Measurements from ENCODE around the gene ZNF407. TPM values are rescaled to one million over a fixed set of nuclear protein-coding genes. Genes with fewer than 3 reads are reported as not detected.

ZNF407 gene
- total and polyA plus RNA-seq, 2 of the 13 experiments (the other 11 are each of a cell fraction or from before 2014, with no cell fraction given), result 2.3 to 8.7 TPM

- FAIRE-seq (no peak), ATAC-seq (no peak)
These were observed 202.4 kb downstream of the ZNF407 start for GRCh38 chr18:74800098-74800497.

GRCh38 chr18:74803117-74803516, 205.4 kb downstream of the ZNF407 start:
- no TSS peak for BruUV-seq (replicated peaks)
- intact Hi-C loops (cut with micrococcal nuclease; ENCODE audit: unreplicated experiment), result no loop called here
- CTCF ChIA-PET (ENCODE audit: low intra/inter-chr PET ratio, low total read pairs), result no interaction called here
- no peak for DNase-seq (ENCODE audit: low spot score)
- H3K27ac ChIP-seq (ENCODE audit: extremely low read length, insufficient read depth, low read length), result no peak overlapping the region
- in situ Hi-C loops (cut with HindIII; ENCODE audit: extremely low pct_ligation_motif_present, low pct_unique_long_range_greater_than_20kb), result no loop called here
- no peak overlapping the region for H3K9ac ChIP-seq (ENCODE audit: insufficient read depth, low read depth, low read length)
- H3K4me1 ChIP-seq (ENCODE audit: insufficient read depth, low read length), result no peaks in the 10 kb centered on the region
- no peak for ATAC-seq
- H4K20me1 ChIP-seq (ENCODE audit: insufficient read depth, low read length), result no peaks in the 10 kb centered on the region
- 97% methylated on average over 4 of the region's 4 CpGs for WGBS (ENCODE audit: low lambda C conversion rate)
- H3K27me3 ChIP-seq (ENCODE audit: control insufficient read depth in 1 of 2, insufficient read depth in 2 of 2, low read length in 2 of 2), result no peaks in the 10 kb centered on the region
- H3K9me3 ChIP-seq (ENCODE audit: low read length), result no peaks in the 10 kb centered on the region
- H3K4me3 ChIP-seq (replicated peaks in 1 of 3; ENCODE audit: insufficient read depth in 1 of 3, low read depth in 2 of 3, low read length in 3 of 3), result no peak overlapping the region
- POLR2A ChIA-PET, result no interaction called here
- FAIRE-seq, result no peak
- no peaks in the 10 kb centered on the region for H3K79me2 ChIP-seq (ENCODE audit: insufficient read depth, low read length)
- no peak overlapping the region for H3K4me2 ChIP-seq (ENCODE audit: low read depth, low read length)
- H3K36me3 ChIP-seq (replicated peaks in 1 of 2; ENCODE audit: control insufficient read depth in 1 of 2, insufficient read depth in 2 of 2, low read length in 2 of 2), result no peaks in the 10 kb centered on the region
- H2AFZ ChIP-seq (ENCODE audit: low read length), result no peak overlapping the region
- TF ChIP-seq TMF1 (CRISPR knock-in tag; IDR thresholded peaks at IDR 0.05; ENCODE audit: low read depth), result no peak
- no peak for TF ChIP-seq NCOA1 (CRISPR knock-in tag; IDR thresholded peaks at IDR 0.05)
- no peak for TF ChIP-seq ZNF703 (CRISPR knock-in tag; IDR thresholded peaks at IDR 0.05; ENCODE audit: borderline replicate concordance)
- no peak for TF ChIP-seq AGO2 (optimal IDR thresholded peaks at IDR 0.05; ENCODE audit: low read depth, low read length)
- TF ChIP-seq NFIC (IDR thresholded peaks at IDR 0.05; ENCODE audit: low read length), result no peak
- TF ChIP-seq ZNF329 (CRISPR knock-in tag; IDR thresholded peaks at IDR 0.05; ENCODE audit: low read depth), result no peak
- TF ChIP-seq, protein P1, sequence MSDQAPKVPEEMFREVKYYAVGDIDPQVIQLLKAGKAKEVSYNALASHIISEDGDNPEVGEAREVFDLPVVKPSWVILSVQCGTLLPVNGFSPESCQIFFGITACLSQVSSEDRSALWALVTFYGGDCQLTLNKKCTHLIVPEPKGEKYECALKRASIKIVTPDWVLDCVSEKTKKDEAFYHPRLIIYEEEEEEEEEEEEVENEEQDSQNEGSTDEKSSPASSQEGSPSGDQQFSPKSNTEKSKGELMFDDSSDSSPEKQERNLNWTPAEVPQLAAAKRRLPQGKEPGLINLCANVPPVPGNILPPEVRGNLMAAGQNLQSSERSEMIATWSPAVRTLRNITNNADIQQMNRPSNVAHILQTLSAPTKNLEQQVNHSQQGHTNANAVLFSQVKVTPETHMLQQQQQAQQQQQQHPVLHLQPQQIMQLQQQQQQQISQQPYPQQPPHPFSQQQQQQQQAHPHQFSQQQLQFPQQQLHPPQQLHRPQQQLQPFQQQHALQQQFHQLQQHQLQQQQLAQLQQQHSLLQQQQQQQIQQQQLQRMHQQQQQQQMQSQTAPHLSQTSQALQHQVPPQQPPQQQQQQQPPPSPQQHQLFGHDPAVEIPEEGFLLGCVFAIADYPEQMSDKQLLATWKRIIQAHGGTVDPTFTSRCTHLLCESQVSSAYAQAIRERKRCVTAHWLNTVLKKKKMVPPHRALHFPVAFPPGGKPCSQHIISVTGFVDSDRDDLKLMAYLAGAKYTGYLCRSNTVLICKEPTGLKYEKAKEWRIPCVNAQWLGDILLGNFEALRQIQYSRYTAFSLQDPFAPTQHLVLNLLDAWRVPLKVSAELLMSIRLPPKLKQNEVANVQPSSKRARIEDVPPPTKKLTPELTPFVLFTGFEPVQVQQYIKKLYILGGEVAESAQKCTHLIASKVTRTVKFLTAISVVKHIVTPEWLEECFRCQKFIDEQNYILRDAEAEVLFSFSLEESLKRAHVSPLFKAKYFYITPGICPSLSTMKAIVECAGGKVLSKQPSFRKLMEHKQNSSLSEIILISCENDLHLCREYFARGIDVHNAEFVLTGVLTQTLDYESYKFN (CRISPR knock-in tag; conservative IDR thresholded peaks at IDR 0.05), result no peak
- no peak for TF ChIP-seq TAF1 (CRISPR knock-in tag; IDR thresholded peaks at IDR 0.05)

More at GRCh38 chr18:74800098-74800497, 202.4 kb downstream of the ZNF407 start:
- DNase-seq (ENCODE audit: low spot score), result no peak
- no peaks in the 10 kb centered on the region for H3K9me3 ChIP-seq (ENCODE audit: low read length)
- ChIA-PET POLR2A (no interaction called here), CTCF (ENCODE audit: low intra/inter-chr PET ratio, low total read pairs) (no interaction called here)
- H3K36me3 ChIP-seq (replicated peaks in 1 of 2; ENCODE audit: control insufficient read depth in 1 of 2, insufficient read depth in 2 of 2, low read length in 2 of 2), result no peaks in the 10 kb centered on the region
- TF ChIP-seq ZNF180 (CRISPR knock-in tag; IDR thresholded peaks at IDR 0.05; ENCODE audit: borderline replicate concordance, low read depth) (no peak), BORCS8-MEF2B (CRISPR knock-in tag; IDR thresholded peaks at IDR 0.05) (no peak), NAIF1 (CRISPR knock-in tag; IDR thresholded peaks at IDR 0.05; ENCODE audit: borderline replicate concordance) (no peak), ZNF629 (CRISPR knock-in tag; conservative IDR thresholded peaks at IDR 0.05) (no peak)
- TF ChIP-seq, protein P2, sequence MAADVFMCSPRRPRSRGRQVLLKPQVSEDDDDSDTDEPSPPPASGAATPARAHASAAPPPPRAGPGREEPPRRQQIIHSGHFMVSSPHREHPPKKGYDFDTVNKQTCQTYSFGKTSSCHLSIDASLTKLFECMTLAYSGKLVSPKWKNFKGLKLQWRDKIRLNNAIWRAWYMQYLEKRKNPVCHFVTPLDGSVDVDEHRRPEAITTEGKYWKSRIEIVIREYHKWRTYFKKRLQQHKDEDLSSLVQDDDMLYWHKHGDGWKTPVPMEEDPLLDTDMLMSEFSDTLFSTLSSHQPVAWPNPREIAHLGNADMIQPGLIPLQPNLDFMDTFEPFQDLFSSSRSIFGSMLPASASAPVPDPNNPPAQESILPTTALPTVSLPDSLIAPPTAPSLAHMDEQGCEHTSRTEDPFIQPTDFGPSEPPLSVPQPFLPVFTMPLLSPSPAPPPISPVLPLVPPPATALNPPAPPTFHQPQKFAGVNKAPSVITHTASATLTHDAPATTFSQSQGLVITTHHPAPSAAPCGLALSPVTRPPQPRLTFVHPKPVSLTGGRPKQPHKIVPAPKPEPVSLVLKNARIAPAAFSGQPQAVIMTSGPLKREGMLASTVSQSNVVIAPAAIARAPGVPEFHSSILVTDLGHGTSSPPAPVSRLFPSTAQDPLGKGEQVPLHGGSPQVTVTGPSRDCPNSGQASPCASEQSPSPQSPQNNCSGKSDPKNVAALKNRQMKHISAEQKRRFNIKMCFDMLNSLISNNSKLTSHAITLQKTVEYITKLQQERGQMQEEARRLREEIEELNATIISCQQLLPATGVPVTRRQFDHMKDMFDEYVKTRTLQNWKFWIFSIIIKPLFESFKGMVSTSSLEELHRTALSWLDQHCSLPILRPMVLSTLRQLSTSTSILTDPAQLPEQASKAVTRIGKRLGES (CRISPR knock-in tag; IDR thresholded peaks at IDR 0.05; ENCODE audit: borderline replicate concordance), result no peak
- H4K20me1 ChIP-seq (ENCODE audit: insufficient read depth, low read length), result no peaks in the 10 kb centered on the region
- no peak overlapping the region for H3K4me3 ChIP-seq (replicated peaks in 1 of 3; ENCODE audit: insufficient read depth in 1 of 3, low read depth in 2 of 3, low read length in 3 of 3)
- in situ Hi-C loops (cut with HindIII; ENCODE audit: extremely low pct_ligation_motif_present, low pct_unique_long_range_greater_than_20kb), result no loop called here
- H2AFZ ChIP-seq (ENCODE audit: low read length), result no peak overlapping the region
- no peak overlapping the region for H3K27ac ChIP-seq (ENCODE audit: extremely low read length, insufficient read depth, low read length)
- no peak overlapping the region for H3K9ac ChIP-seq (ENCODE audit: insufficient read depth, low read depth, low read length)
- BruUV-seq (replicated peaks), result no TSS peak
- H3K27me3 ChIP-seq (ENCODE audit: control insufficient read depth in 1 of 2, insufficient read depth in 2 of 2, low read length in 2 of 2), result no peaks in the 10 kb centered on the region
- no peak overlapping the region for H3K4me2 ChIP-seq (ENCODE audit: low read depth, low read length)
- H3K79me2 ChIP-seq (ENCODE audit: insufficient read depth, low read length), result no peaks in the 10 kb centered on the region
- intact Hi-C loops (cut with micrococcal nuclease; ENCODE audit: unreplicated experiment), result no loop called here
- H3K4me1 ChIP-seq (ENCODE audit: insufficient read depth, low read length), result no peaks in the 10 kb centered on the region
